ENCODE data around the gene ERI3. TPM values are rescaled to one million over a fixed set of nuclear protein-coding genes. Genes with fewer than 3 reads are reported as not detected.

Gene ERI3
- polyA plus RNA-seq, 1 donor from 2014 or later = 92.5 TPM

GRCh38 chr1:44261171-44261817 is 93.8 kb downstream of the ERI3 start:
- no peaks in the 10 kb centered on the region for H4K20me1 ChIP-seq (ENCODE audit: insufficient read depth)
- no peak for TF ChIP-seq TAF1 (IDR thresholded peaks at IDR 0.05; ENCODE audit: low read depth)
- TF ChIP-seq CTCF (IDR thresholded peaks at IDR 0.05; ENCODE audit: poor library complexity, severe bottlenecking) = no peak
- no peak for TF ChIP-seq REST (IDR thresholded peaks at IDR 0.05; ENCODE audit: borderline replicate concordance)
- TF ChIP-seq EP300 (conservative IDR thresholded peaks at IDR 0.05; ENCODE audit: poor library complexity, severe bottlenecking) = no peak
- TF ChIP-seq SMC3 (conservative IDR thresholded peaks at IDR 0.05; ENCODE audit: poor library complexity) = no peak
- TF ChIP-seq MXI1 (conservative IDR thresholded peaks at IDR 0.05; ENCODE audit: poor library complexity, severe bottlenecking) = no peak
- no peak for TF ChIP-seq RAD21 (conservative IDR thresholded peaks at IDR 0.05)
- no peak for TF ChIP-seq EZH2 (IDR thresholded peaks at IDR 0.05; ENCODE audit: borderline replicate concordance, insufficient read depth, low read length, poor library complexity, severe bottlenecking)
- no peak for TF ChIP-seq POLR2AphosphoS5 (IDR thresholded peaks at IDR 0.05)
- H3K27me3 ChIP-seq (ENCODE audit: insufficient read depth, low read depth, low read length) = no peaks in the 10 kb centered on the region
- peak overlapping the region; percentile 32 for H3K27ac ChIP-seq (ENCODE audit: low read length)
- H3K36me3 ChIP-seq (ENCODE audit: insufficient read depth, low read length) = no peaks in the 10 kb centered on the region
- no peaks in the 10 kb centered on the region for H3K79me2 ChIP-seq (replicated peaks; ENCODE audit: insufficient read depth, low read length)
- H3K4me2 ChIP-seq (ENCODE audit: low read length) = no peak overlapping the region
- H3K4me3 ChIP-seq (ENCODE audit: low read length) = no peak overlapping the region
- H3K9me3 ChIP-seq (ENCODE audit: low read length) = no peaks in the 10 kb centered on the region
- peak overlapping the region; percentile 27 for H3K9ac ChIP-seq (ENCODE audit: low read length)
- H3F3A ChIP-seq (ENCODE audit: insufficient read depth, low read length, poor library complexity, severe bottlenecking) = no peaks in the 10 kb centered on the region
- no peaks in the 10 kb centered on the region for H3K9me2 ChIP-seq (ENCODE audit: insufficient read depth, low read length)
- H2AFZ ChIP-seq (ENCODE audit: low read depth, low read length) = no peak overlapping the region

GRCh38 chr1:44260792-44261170 is 94.3 kb downstream of the ERI3 start:
- Histone ChIP-seq H4K20me1 (ENCODE audit: insufficient read depth) (no peaks in the 10 kb centered on the region), H3K79me2 (replicated peaks; ENCODE audit: insufficient read depth, low read length) (no peaks in the 10 kb centered on the region), H2AFZ (ENCODE audit: low read depth, low read length) (no peak overlapping the region), H3K4me3 (ENCODE audit: low read length) (no peak overlapping the region), H3K9me2 (ENCODE audit: insufficient read depth, low read length) (no peaks in the 10 kb centered on the region), H3K4me2 (ENCODE audit: low read length) (no peak overlapping the region), H3K27ac (ENCODE audit: low read length) (no peak overlapping the region), H3K27me3 (ENCODE audit: insufficient read depth, low read depth, low read length) (no peaks in the 10 kb centered on the region), H3K36me3 (ENCODE audit: insufficient read depth, low read length) (no peaks in the 10 kb centered on the region), H3K9me3 (ENCODE audit: low read length) (no peaks in the 10 kb centered on the region), H3F3A (ENCODE audit: insufficient read depth, low read length, poor library complexity, severe bottlenecking) (no peaks in the 10 kb centered on the region), H3K9ac (ENCODE audit: low read length) (peak overlapping the region; percentile 27)
- TF ChIP-seq CTCF (IDR thresholded peaks at IDR 0.05; ENCODE audit: poor library complexity, severe bottlenecking) (no peak), EZH2 (IDR thresholded peaks at IDR 0.05; ENCODE audit: borderline replicate concordance, insufficient read depth, low read length, poor library complexity, severe bottlenecking) (no peak), POLR2AphosphoS5 (IDR thresholded peaks at IDR 0.05) (no peak), MXI1 (conservative IDR thresholded peaks at IDR 0.05; ENCODE audit: poor library complexity, severe bottlenecking) (no peak), SMC3 (conservative IDR thresholded peaks at IDR 0.05; ENCODE audit: poor library complexity) (no peak), EP300 (conservative IDR thresholded peaks at IDR 0.05; ENCODE audit: poor library complexity, severe bottlenecking) (no peak), TAF1 (IDR thresholded peaks at IDR 0.05; ENCODE audit: low read depth) (no peak), RAD21 (conservative IDR thresholded peaks at IDR 0.05) (no peak), REST (IDR thresholded peaks at IDR 0.05; ENCODE audit: borderline replicate concordance) (no peak)
